Measurements from ENCODE around the gene CD2AP.
"Not testable (repeated sequence)": the region's sequence is repeated elsewhere in the genome, so short reads cannot be mapped to it uniquely, and the experiment has no call there.

CD2AP gene

GRCh38 chr6:47455533-47456209 lies 21.9 kb upstream of the CD2AP start:
- no peak for DNase-seq (ENCODE audit: low read depth)

GRCh38 chr6:47456536-47456975 lies 21.0 kb upstream of the CD2AP start:
- no peak for DNase-seq (ENCODE audit: low read depth)
- H3K4me3 ChIP-seq (ENCODE audit: low read depth, low read length), result no peak overlapping the region

More at GRCh38 chr6:47455533-47456209, 21.9 kb upstream of the CD2AP start:
- no peak overlapping the region for H3K4me3 ChIP-seq (ENCODE audit: low read depth, low read length)

- H3K4me3 ChIP-seq (ENCODE audit: low read depth, low read length), result no peak overlapping the region
- no peak for DNase-seq (ENCODE audit: low read depth)
These were observed 20.2 kb upstream of the CD2AP start for GRCh38 chr6:47457370-47457769.

DNA sequence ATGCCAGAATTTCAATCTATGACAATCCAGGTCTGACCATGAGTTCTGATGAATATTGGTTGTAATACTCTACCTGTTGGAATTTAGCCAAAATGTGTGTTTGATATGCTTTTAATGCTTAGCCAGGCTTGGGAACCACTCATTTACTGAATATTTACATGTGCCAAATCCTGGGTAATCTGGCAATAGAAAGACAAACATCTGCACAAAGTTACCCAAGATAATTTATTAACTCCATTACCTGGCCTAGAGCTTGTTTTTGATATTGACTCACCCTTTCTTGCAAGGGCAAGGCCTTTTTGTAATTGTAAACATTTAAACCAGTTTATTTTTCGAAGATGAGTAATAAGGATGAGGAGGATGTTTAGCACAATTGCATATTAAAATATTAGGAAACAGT lies 13.5 kb upstream of the CD2AP start:
- no peak overlapping the region for H3K4me3 ChIP-seq (ENCODE audit: low read depth, low read length)
- no peak for DNase-seq (ENCODE audit: low read depth)

GRCh38 chr6:47465117-47465516 lies 12.5 kb upstream of the CD2AP start:
- DNase-seq (ENCODE audit: low read depth), result no peak
- no peak overlapping the region for H3K4me3 ChIP-seq (ENCODE audit: low read depth, low read length)

DNA sequence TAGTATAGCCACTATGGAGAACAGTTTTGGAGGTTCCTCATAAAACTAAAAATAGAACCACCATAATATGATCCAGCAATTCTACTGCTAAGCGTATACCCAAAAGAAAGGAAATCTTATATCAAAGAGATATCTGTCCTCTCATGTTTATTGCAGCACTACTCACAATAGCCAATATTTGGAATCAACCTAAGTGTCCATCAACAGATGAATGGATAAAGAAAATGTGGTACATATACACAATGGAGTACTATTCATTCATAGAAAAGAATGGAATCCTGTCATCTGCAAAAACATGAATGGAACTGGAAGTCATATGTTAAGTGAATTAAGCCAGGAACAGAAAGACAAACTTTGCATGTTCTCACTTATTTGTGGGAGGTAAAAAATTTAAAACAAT lies 5.7 kb upstream of the CD2AP start:
- H3K4me3 ChIP-seq (ENCODE audit: low read depth, low read length), result no peak overlapping the region

GRCh38 chr6:47473791-47474346 lies 3.7 kb upstream of the CD2AP start:
- DNase-seq (ENCODE audit: low read depth), result no peak
- H3K4me3 ChIP-seq (ENCODE audit: low read depth, low read length), result no peak overlapping the region

More for the DNA sequence above, 5.7 kb upstream of the CD2AP start:
- no peak for DNase-seq (ENCODE audit: low read depth)

DNA sequence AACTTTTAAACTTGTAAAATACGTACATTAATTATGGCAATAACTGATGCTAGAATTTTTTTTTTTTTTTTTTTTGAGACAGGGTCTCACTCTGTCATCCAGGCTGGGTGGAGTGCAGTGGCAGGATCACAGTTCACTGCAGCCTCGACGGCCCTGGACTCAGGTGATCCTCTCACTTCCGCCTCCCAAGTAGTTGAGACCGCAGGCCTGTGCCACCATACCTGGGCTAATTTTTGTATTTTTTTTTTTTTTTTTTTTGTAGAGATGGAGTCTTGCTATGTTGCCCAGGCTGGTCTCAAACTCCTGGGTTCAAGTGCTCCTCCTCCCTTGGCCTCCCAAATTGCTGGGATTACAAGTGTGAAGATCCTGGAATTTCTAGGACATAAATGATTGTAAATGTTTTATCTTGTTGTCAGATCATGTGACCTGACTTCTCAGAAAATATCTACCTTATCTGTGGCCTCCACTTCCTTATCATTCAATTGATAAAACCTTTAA lies 2.2 kb upstream of the CD2AP start:
- no peak overlapping the region for H3K4me3 ChIP-seq (ENCODE audit: low read depth, low read length)
- DNase-seq (ENCODE audit: low read depth), result no peak

DNA sequence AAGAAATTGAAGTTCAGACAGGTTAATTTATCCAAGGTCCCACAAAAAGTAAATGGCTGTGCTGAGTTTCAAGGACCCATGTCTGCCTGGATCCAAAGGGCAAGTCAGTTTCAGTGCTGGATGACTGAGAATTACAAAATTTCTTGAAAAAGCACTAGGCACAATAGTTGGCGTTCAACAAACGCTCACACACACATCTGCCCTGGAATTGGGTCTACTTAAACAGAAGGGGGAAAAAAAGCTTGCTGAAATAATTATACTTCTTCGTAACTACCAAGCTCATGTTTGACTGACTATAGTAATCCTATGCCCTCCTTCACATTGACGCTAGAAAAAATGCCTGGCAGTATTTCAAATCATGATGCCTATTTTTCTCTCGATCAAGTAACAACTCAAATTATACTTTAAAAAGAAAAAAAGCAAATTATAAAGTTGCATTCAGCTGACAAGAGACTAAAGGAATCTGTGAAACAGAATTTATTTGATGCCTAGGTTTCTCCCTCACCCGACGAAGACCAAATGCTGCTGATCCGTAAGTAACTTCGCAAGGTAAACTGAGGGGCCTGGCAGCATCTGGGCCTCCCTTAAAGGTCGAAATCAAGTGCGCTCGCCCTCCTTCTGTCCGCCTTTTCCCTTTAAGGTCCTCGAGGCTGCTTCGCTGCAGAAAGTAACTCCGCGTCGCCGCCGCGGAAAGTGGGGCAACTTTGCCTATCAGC lies 650 bp upstream of the CD2AP start:
- peak overlapping the region; percentile 84 for H3K4me3 ChIP-seq (ENCODE audit: low read depth, low read length)
- DNase-seq (ENCODE audit: low read depth), result no peak

- no peak for DNase-seq (ENCODE audit: low read depth)
- peak overlapping the region; percentile 84 for H3K4me3 ChIP-seq (ENCODE audit: low read depth, low read length)
These were observed 897 bp downstream of the CD2AP start for GRCh38 chr6:47478233-47479139.

GRCh38 chr6:47479140-47479508 lies 1.5 kb downstream of the CD2AP start:
- H3K4me3 ChIP-seq (ENCODE audit: low read depth, low read length), result peak overlapping the region; percentile 84
- DNase-seq (ENCODE audit: low read depth), result no peak

- DNase-seq (ENCODE audit: low read depth), result no peak
- peak overlapping the region; percentile 84 for H3K4me3 ChIP-seq (ENCODE audit: low read depth, low read length)
These were observed 2.3 kb downstream of the CD2AP start for GRCh38 chr6:47479874-47480273.

DNA sequence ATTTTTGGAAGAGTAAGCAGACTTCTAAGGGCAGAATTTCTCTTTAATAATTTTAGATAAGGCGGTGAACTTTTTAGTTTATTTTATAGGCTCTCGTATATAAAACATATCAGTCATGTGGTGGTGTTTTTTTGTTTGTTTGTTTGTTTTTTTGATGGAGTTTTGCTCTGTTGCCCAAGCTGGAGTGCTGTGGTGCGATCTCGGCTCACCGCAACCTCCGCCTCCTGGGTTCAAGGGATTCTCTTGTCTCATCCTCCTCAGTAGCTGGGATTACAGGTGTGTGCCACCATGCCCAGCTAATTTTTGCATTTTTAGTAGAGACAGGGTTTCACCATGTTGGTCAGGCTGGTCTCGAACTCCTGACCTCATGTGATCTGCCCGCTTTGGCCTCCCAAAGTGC lies 3.6 kb downstream of the CD2AP start:
- not testable (repeated sequence) for H3K4me3 ChIP-seq (ENCODE audit: low read depth, low read length); DNase-seq (ENCODE audit: low read depth)

DNA sequence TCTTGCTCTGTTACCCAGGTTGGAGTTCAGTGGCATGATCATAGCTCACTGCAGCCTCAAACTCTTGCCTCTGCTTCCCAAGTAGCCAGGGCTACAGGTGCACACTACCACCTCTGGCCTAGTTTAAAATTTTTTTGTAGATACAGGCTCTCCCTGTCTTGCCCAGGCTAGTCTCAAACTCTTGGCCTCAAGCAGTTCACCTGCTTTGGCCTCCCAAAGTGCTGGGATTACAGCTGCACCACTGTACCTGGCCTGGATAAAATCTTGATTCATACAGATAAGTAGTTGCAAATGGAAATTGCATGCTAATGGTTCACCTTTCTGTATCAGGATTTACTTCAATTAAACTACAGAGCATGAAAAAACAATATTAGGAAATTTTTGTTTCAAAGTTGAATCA lies 4.2 kb downstream of the CD2AP start:
- no peak overlapping the region for H3K4me3 ChIP-seq (ENCODE audit: low read depth, low read length)
- no peak for DNase-seq (ENCODE audit: low read depth)

DNA sequence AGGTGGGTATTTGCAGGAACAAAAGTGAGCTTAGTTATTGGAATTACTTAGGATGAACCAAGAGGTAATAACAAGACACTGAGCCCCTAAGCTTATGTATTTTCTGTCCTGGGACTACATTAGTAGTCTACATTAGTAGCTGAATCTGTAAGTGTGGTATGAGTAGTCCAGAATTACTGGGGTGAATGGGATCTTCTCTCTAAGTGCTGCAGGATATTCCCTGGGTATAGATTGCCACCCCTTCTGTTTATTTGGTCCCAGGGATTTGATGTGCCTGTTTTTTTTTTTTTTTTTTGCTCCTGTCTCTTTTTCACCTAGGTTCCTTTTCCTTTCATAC lies 5.9 kb downstream of the CD2AP start:
- H3K4me3 ChIP-seq (ENCODE audit: low read depth, low read length), result no peak overlapping the region
- DNase-seq (ENCODE audit: low read depth), result no peak

GRCh38 chr6:47483853-47484546 lies 6.4 kb downstream of the CD2AP start:
- no peak overlapping the region for H3K4me3 ChIP-seq (ENCODE audit: low read depth, low read length)
- peak; percentile 54 for DNase-seq (ENCODE audit: low read depth)

DNA sequence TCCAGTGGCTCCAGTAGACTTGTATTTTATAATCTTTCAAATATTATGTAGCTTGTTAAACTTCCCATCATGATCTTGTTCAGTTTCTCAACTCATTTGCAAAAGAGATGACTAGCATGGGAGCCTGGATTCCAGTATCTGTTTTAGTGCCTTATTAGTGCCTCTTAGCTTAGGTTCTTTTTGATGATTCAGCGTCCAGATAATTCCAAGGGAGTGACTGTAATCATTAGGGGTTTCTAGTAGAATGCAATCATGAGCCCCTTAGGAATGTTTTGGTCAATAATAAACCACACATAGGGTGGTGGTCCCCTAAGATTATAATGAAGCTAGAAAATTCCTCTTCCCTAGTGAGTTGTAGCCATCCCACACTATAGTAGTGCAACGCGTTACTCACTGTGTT lies 7.0 kb downstream of the CD2AP start:
- DNase-seq (ENCODE audit: low read depth), result peak; percentile 84
- no peak overlapping the region for H3K4me3 ChIP-seq (ENCODE audit: low read depth, low read length)

- DNase-seq (ENCODE audit: low read depth), result no peak
- no peak overlapping the region for H3K4me3 ChIP-seq (ENCODE audit: low read depth, low read length)
These were observed 7.5 kb downstream of the CD2AP start for GRCh38 chr6:47485083-47485482.

DNA sequence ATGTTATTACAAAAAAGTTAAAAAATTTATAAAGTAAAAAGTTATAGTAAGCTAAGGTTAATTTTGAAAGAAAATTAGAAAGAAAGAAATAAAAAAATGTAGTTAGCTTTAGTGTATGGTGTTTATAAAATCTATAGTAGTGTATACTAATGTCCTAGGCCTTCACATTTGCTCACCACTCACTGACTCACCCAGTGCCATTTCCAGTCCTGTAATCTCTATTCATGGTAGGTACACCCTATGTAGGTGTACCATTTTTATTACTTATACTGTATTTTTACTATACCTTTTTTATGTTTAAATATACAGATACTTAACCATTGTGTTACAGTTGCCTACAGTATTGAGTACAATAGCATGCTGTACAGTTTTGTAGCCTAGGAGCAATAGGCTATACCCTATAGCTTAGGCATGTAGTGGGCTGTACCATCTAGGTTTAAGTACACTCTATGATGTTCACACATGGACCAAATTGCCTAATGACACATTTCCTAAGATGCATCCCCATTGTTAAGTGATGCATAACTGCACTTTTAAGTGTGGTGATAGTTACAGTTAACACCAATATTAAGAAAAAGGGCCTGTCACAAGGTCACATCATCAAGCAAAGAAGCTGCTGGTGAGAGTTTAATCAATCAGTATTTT lies 8.0 kb downstream of the CD2AP start:
- H3K4me3 ChIP-seq (ENCODE audit: low read depth, low read length), result no peak overlapping the region
- DNase-seq (ENCODE audit: low read depth), result no peak
